HepG2 (cell line): ENCODE data around the gene TRPC6. TPM values are rescaled to one million over a fixed set of nuclear protein-coding genes. Genes with fewer than 3 reads are reported as not detected.

Experiments used
- ATAC-seq: fragments of 200-7000 bp; cut with Tn5 transposase; 3 replicates; pipeline ENCODE4 v1.9.1; 2020; ENCODE audit warnings: mild to moderate bottlenecking, moderate library complexity
- BruUV-seq: library from RNA; stranded (reverse); fragments of 400-500 nt; replicated peaks from 2 replicates; lab custom pipeline; 2021; lab: Mats Ljungman, UMichigan
- CTCF ChIA-PET: fragments of 300-600 bp; formaldehyde crosslinking; extraction: SDS; loops from one replicate; lab custom pipeline; 2021; ENCODE audit warnings: low total read pairs, inconsistent platforms, low intra/inter-chr PET ratio; lab: Yijun Ruan, JAX
- POLR2A ChIA-PET: fragments of 350-600 bp; sonication (Branson Sonifier 250); formaldehyde crosslinking; loops from one replicate; lab custom pipeline; 2020; ENCODE audit warnings: antibody characterized with exemption, inconsistent platforms; lab: Yijun Ruan, JAX
- DNase-seq: peaks from one replicate; pipeline ENCODE4 v3.0.0-alpha.2; 2015; ENCODE audit warnings: low spot score
- FAIRE-seq: peaks from 3 replicates; lab custom pipeline; 2011; peaks lifted over from hg19 to GRCh38; lab: Jason Lieb, UNC
- H2AFZ ChIP-seq: one replicate; pipeline ENCODE4 v1.6.1; 2011; ENCODE audit warnings: low read length, inconsistent platforms
- H3K27ac ChIP-seq: fragments of 300-600 bp; 3 replicates; pipeline ENCODE4 v1.8.0; 2011; ENCODE audit warnings: mixed run types, mild to moderate bottlenecking, mixed read lengths, low read length, inconsistent platforms; ENCODE audit not compliant: insufficient read depth; ENCODE audit errors: extremely low read length
- H3K27me3 ChIP-seq, 2 experiments: fragments of 200-600 bp in 1 of 2; 2 replicates in 1 of 2; 3 replicates in 1 of 2; pipeline versions ENCODE4 v1.6.0 to v1.8.0; 2011; ENCODE audit warnings: low read length in 2 of 2, mild to moderate bottlenecking in 2 of 2, moderate library complexity in 2 of 2, inconsistent platforms in 1 of 2; ENCODE audit not compliant: insufficient read depth in 2 of 2, control insufficient read depth in 1 of 2
- H3K36me3 ChIP-seq, 2 experiments: fragments of 200-600 bp in 1 of 2; replicated peaks in 1 of 2; 2 replicates in 1 of 2; 3 replicates in 1 of 2; pipeline versions ENCODE4 v1.5.1 to v1.8.0; 2011; ENCODE audit warnings: low read length in 2 of 2, inconsistent platforms in 1 of 2; ENCODE audit not compliant: insufficient read depth in 2 of 2, control insufficient read depth in 1 of 2
- H3K4me1 ChIP-seq: 2 replicates; pipeline ENCODE4 v1.5.1; 2012; ENCODE audit warnings: low read length, inconsistent platforms; ENCODE audit not compliant: insufficient read depth
- H3K4me2 ChIP-seq: 2 replicates; pipeline ENCODE4 v1.6.0; 2011; ENCODE audit warnings: low read depth, low read length, inconsistent platforms
- H3K4me3 ChIP-seq, 3 experiments: fragments of 200-600 bp in 1 of 3; sonication (generic), shearing (Covaris generic) in 1 of 3; replicated peaks in 1 of 3; 2 replicates each; pipeline ENCODE4 v1.5.1; 2011 to 2016; ENCODE audit warnings: low read length in 3 of 3, inconsistent platforms in 2 of 3, low read depth in 2 of 3, mild to moderate bottlenecking in 2 of 3, control low read depth in 1 of 3, mixed read lengths in 1 of 3; ENCODE audit not compliant: insufficient read depth in 1 of 3
- H3K79me2 ChIP-seq: one replicate; pipeline ENCODE4 v1.6.1; 2011; ENCODE audit warnings: low read length, inconsistent platforms; ENCODE audit not compliant: insufficient read depth
- H3K9ac ChIP-seq: 2 replicates; pipeline ENCODE4 v1.6.0; 2011; ENCODE audit warnings: mild to moderate bottlenecking, low read depth, low read length, inconsistent platforms; ENCODE audit not compliant: insufficient read depth
- H3K9me3 ChIP-seq: 2 replicates; pipeline ENCODE4 v1.5.1; 2012; ENCODE audit warnings: mild to moderate bottlenecking, low read length
- H4K20me1 ChIP-seq: 2 replicates; pipeline ENCODE4 v1.6.0; 2011; ENCODE audit warnings: inconsistent platforms, mild to moderate bottlenecking, low read length, moderate library complexity; ENCODE audit not compliant: insufficient read depth
- CC2D1A ChIP-seq: sonication (generic); formaldehyde crosslinking; IDR thresholded peaks from 2 replicates; pipeline ENCODE4 v1.8.1; 2023; ENCODE audit warnings: mild to moderate bottlenecking, missing genetic modification reagents
- GLMP ChIP-seq: sonication (generic); formaldehyde crosslinking; IDR thresholded peaks from 2 replicates; pipeline ENCODE4 v1.9.0; 2021; ENCODE audit warnings: missing genetic modification reagents, mild to moderate bottlenecking, borderline replicate concordance
- HOXD1 ChIP-seq: sonication (generic); formaldehyde crosslinking; IDR thresholded peaks from 2 replicates; pipeline ENCODE4 v1.5.0; 2020; ENCODE audit warnings: missing genetic modification reagents
- KLF6 ChIP-seq: IDR thresholded peaks from 2 replicates; pipeline ENCODE4 v1.8.0; 2016; ENCODE audit warnings: missing biosample characterization, missing genetic modification reagents
- POLR2A ChIP-seq, 2 experiments: IDR thresholded peaks; 2 replicates each; pipeline ENCODE4 v1.6.1; 2011; ENCODE audit warnings: low read depth in 2 of 2, low read length in 2 of 2, mild to moderate bottlenecking in 1 of 2, moderate library complexity in 1 of 2; ENCODE audit not compliant: insufficient read depth in 1 of 2
- POLR2G ChIP-seq: fragments of 200-400 bp; formaldehyde crosslinking; IDR thresholded peaks from 2 replicates; pipeline ENCODE4 v1.6.1; 2018; ENCODE audit warnings: mild to moderate bottlenecking, low read depth, low read length, moderate library complexity
- SRF ChIP-seq: IDR thresholded peaks from 2 replicates; pipeline ENCODE4 v1.6.1; 2011; ENCODE audit warnings: mild to moderate bottlenecking, low read depth, low read length, moderate library complexity
- THYN1 ChIP-seq: sonication (generic); formaldehyde crosslinking; IDR thresholded peaks from 2 replicates; pipeline ENCODE4 v1.8.1; 2023; ENCODE audit warnings: low read depth, mild to moderate bottlenecking, moderate library complexity, missing genetic modification reagents, borderline replicate concordance
- ZFP36L1 ChIP-seq: sonication (generic); formaldehyde crosslinking; IDR thresholded peaks from 2 replicates; pipeline ENCODE4 v1.8.0; 2022; ENCODE audit warnings: mild to moderate bottlenecking, missing genetic modification reagents, moderate library complexity
- ZNF460 ChIP-seq: sonication (generic); formaldehyde crosslinking; IDR thresholded peaks from 2 replicates; pipeline ENCODE4 v1.5.1; 2020; ENCODE audit warnings: missing genetic modification reagents, mild to moderate bottlenecking, borderline replicate concordance
- ZNF512B ChIP-seq: sonication (generic); formaldehyde crosslinking; IDR thresholded peaks from 2 replicates; pipeline ENCODE4 v1.5.1; 2020; ENCODE audit warnings: missing genetic modification reagents, mild to moderate bottlenecking, borderline replicate concordance
- ZNF550 ChIP-seq: sonication (generic); formaldehyde crosslinking; IDR thresholded peaks from 2 replicates; pipeline ENCODE4 v1.4.0; 2020; ENCODE audit warnings: mild to moderate bottlenecking, missing genetic modification reagents, borderline replicate concordance
- ZNF660 ChIP-seq: sonication (generic); formaldehyde crosslinking; IDR thresholded peaks from 2 replicates; pipeline ENCODE4 v1.5.1; 2020; ENCODE audit warnings: mild to moderate bottlenecking, low read depth, missing genetic modification reagents, borderline replicate concordance
- WGBS: methylation state at CpG from one replicate; pipeline ENCODE4 v1.1.6; 2017; ENCODE audit warnings: low lambda C conversion rate; 5-methylcytosine and 5-hydroxymethylcytosine counted together
- in situ Hi-C: cut with HindIII; loops from 2 replicates; pipeline ENCODE4 v1.10.0; 2017; ENCODE audit warnings: low pct_unique_long_range_greater_than_20kb; ENCODE audit not compliant: extremely low pct_ligation_motif_present
- intact Hi-C: fragments of 100-400 bp; cut with micrococcal nuclease; formaldehyde crosslinking; loops from one replicate; pipeline ENCODE4 v1.10.0; 2022; ENCODE audit not compliant: unreplicated experiment
- polyA plus RNA-seq, 8 experiments: library from polyadenylated mRNA; depleted of rRNA in 3 of 8; stranded (reverse) in 7 of 8; unstranded in 1 of 8; fragments of >200 nt; fragmentation: Illumina TruSeq in 4 of 8; extraction: Trizol in 4 of 8; gene quantifications; 2 replicates each; pipeline versions ENCODE4 v1.2.1 to v1.2.3, GENCODE V29; 2011 to 2016; ENCODE audit warnings: low read depth in 4 of 8, missing spikeins in 1 of 8, mixed read lengths in 1 of 8; ENCODE audit not compliant: insufficient read depth in 1 of 8
- total RNA-seq, 5 experiments: library from RNA; depleted of rRNA; stranded (reverse); fragments of >200 nt; fragmentation: Illumina TruSeq; extraction: Trizol; gene quantifications; 2 replicates each; pipeline ENCODE4 v1.2.3, GENCODE V29; 2016; ENCODE audit warnings: low read depth in 1 of 5
- TF ChIP-seq, protein P1 (sequence below): sonication (generic); formaldehyde crosslinking; IDR thresholded peaks from 2 replicates; pipeline ENCODE4 v1.8.0; 2022; ENCODE audit warnings: mild to moderate bottlenecking, missing genetic modification reagents; ENCODE audit not compliant: insufficient replicate concordance
- TF ChIP-seq, protein P2 (sequence below): IDR thresholded peaks from 2 replicates; pipeline ENCODE4 v1.6.1; 2016

TRPC6 gene
- total and polyA plus RNA-seq, 2 of the 13 experiments (the other 11 are each of a cell fraction or from before 2014, with no cell fraction given): not detected

DNA sequence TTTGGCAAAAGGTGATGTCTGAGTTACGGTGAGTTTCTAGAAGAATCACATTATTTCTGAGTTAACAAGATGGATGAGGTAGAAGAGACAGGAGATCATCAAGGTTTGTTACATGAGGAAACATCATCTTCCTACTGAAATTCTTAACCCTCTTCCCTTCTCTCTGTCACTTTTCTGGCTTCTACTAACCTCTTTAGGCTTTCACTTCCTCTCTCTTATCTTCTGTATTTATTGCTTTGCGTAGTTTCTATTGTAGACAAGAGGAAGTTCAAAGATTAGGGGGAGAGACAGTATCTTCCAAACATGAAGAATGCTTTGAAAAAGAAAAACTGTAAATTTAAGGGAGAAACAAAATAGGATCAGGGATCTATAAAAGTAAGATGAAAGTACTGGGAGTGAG, 75.4 kb downstream of the TRPC6 start:
- BruUV-seq: no TSS peak
- Histone ChIP-seq H3K9ac (no peak overlapping the region), H3K4me1 (no peaks in the 10 kb centered on the region), H3K36me3 (no peaks in the 10 kb centered on the region), H4K20me1 (no peaks in the 10 kb centered on the region), H2AFZ (no peak overlapping the region), H3K79me2 (no peaks in the 10 kb centered on the region), H3K27me3 (no peaks in the 10 kb centered on the region), H3K4me2 (no peak overlapping the region), H3K27ac (no peak overlapping the region), H3K4me3 (no peak overlapping the region)
- intact Hi-C loops (no loop called here), in situ Hi-C loops (no loop called here)
- 1% methylated on average over 2 of the region's 2 CpGs for WGBS
- no peak for ATAC-seq
- ChIA-PET POLR2A (no interaction called here), CTCF (no interaction called here)
- DNase-seq: no peak
- FAIRE-seq: no peak
- TF ChIP-seq POLR2G (no peak), HOXD1 (CRISPR knock-in tag) (no peak), POLR2A (IDR thresholded peaks at IDR 0.05; ENCODE audit: insufficient read depth in 1 of 2, low read depth in 2 of 2, low read length in 2 of 2) (no peak), ZNF512B (CRISPR knock-in tag) (no peak), ZNF550 (CRISPR knock-in tag) (no peak), KLF6 (no peak), THYN1 (CRISPR knock-in tag) (no peak), SRF (no peak), GLMP (CRISPR knock-in tag) (no peak), ZFP36L1 (CRISPR knock-in tag) (no peak), CC2D1A (CRISPR knock-in tag) (no peak), ZNF460 (no peak), ZNF660 (CRISPR knock-in tag) (no peak)
- TF ChIP-seq, protein P1, sequence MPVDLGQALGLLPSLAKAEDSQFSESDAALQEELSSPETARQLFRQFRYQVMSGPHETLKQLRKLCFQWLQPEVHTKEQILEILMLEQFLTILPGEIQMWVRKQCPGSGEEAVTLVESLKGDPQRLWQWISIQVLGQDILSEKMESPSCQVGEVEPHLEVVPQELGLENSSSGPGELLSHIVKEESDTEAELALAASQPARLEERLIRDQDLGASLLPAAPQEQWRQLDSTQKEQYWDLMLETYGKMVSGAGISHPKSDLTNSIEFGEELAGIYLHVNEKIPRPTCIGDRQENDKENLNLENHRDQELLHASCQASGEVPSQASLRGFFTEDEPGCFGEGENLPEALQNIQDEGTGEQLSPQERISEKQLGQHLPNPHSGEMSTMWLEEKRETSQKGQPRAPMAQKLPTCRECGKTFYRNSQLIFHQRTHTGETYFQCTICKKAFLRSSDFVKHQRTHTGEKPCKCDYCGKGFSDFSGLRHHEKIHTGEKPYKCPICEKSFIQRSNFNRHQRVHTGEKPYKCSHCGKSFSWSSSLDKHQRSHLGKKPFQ (CRISPR knock-in tag): no peak
- TF ChIP-seq, protein P2, sequence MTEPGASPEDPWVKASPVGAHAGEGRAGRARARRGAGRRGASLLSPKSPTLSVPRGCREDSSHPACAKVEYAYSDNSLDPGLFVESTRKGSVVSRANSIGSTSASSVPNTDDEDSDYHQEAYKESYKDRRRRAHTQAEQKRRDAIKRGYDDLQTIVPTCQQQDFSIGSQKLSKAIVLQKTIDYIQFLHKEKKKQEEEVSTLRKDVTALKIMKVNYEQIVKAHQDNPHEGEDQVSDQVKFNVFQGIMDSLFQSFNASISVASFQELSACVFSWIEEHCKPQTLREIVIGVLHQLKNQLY (CRISPR knock-in tag): no peak
- TF ChIP-seq, all 625 proteins: peak for 0
- no peaks in the 10 kb centered on the region for H3K9me3 ChIP-seq
